ENCODE data around the gene COPG1. TPM values are rescaled to one million over a fixed set of nuclear protein-coding genes. Genes with fewer than 3 reads are reported as not detected.

COPG1 gene
- total and polyA plus RNA-seq, 10 of the 15 experiments (the other 5 are each of a cell fraction or from before 2014, with no cell fraction given) = 54.8 to 143 (median 91.2) TPM

GRCh38 chr3:129224984-129225393, 24.4 kb upstream of the COPG1 start:
- Histone ChIP-seq H3K4me2 (ENCODE audit: control insufficient read depth, insufficient read depth) (peak overlapping the region; percentile 30; the same call in 1 of the 2 replicates), H3K79me2 (ENCODE audit: control insufficient read depth, insufficient read depth, low read length) (no peaks in the 10 kb centered on the region), H3K36me3 (ENCODE audit: control insufficient read depth in 2 of 2, insufficient read depth in 2 of 2, low read length in 1 of 2) (no peaks in the 10 kb centered on the region), H2AFZ (ENCODE audit: control insufficient read depth, low read depth, low read length) (peak overlapping the region; percentile 72), H3K9me3 (replicated peaks; ENCODE audit: control insufficient read depth, insufficient read depth, low read length) (no peaks in the 10 kb centered on the region), H3K4me3 (no peak overlapping the region), H3K4me1 (ENCODE audit: control insufficient read depth, insufficient read depth, low read length) (no peaks in the 10 kb centered on the region; the same call in 1 of the 2 replicates), H3K27me3 (replicated peaks in 1 of 2; ENCODE audit: control insufficient read depth in 2 of 2, insufficient read depth in 2 of 2, low read length in 1 of 2) (no peaks in the 10 kb centered on the region), H3K27ac (ENCODE audit: control insufficient read depth, insufficient read depth) (no peak overlapping the region), H3K9ac (ENCODE audit: control insufficient read depth, insufficient read depth, low read length) (no peak overlapping the region), H4K20me1 (ENCODE audit: control insufficient read depth, insufficient read depth) (no peaks in the 10 kb centered on the region)
- in situ Hi-C loops (cut with MboI) (no loop called here), intact Hi-C loops (cut with micrococcal nuclease; ENCODE audit: unreplicated experiment) (no loop called here)
- 14% methylated on average over 9 of the region's 9 CpGs for WGBS (ENCODE audit: insufficient coverage, insufficient replicate concordance, low lambda C conversion rate, missing lambda C conversion rate)
- BruUV-seq (replicated peaks) = no TSS peak
- SMC1A ChIA-PET (ENCODE audit: uncharacterized antibody, unreplicated experiment) = interaction anchor here (0.6 to 1.7 kb wide), 8 partner anchors 12 to 174 kb away, joined by 3 to 6 read pairs (median 4); no protein-coding TSS in a partner anchor
- ATAC-seq = peak; percentile 68
- TF ChIP-seq USF2 (IDR thresholded peaks at IDR 0.05; ENCODE audit: borderline replicate concordance, low read depth, low read length) = no peak
- TF ChIP-seq TARDBP (IDR thresholded peaks at IDR 0.05; ENCODE audit: borderline replicate concordance) = no peak
- TF ChIP-seq SIN3A (IDR thresholded peaks at IDR 0.05; ENCODE audit: low read depth, low read length) = no peak
- no peak for TF ChIP-seq USF1 (IDR thresholded peaks at IDR 0.05; ENCODE audit: borderline replicate concordance, extremely low read length, insufficient read depth, low read depth, low read length)
- TF ChIP-seq SMAD1 (IDR thresholded peaks at IDR 0.05; ENCODE audit: low read depth, partially characterized antibody) = no peak
- no peak for TF ChIP-seq IRF3 (IDR thresholded peaks at IDR 0.05)
- TF ChIP-seq FOXK2 (IDR thresholded peaks at IDR 0.05) = no peak
- TF ChIP-seq RFX5 (IDR thresholded peaks at IDR 0.05; ENCODE audit: low read depth, low read length) = no peak
- TF ChIP-seq BHLHE40 (IDR thresholded peaks at IDR 0.05; ENCODE audit: borderline replicate concordance in 1 of 2, low read depth in 2 of 2, low read length in 1 of 2) = no peak
- FAIRE-seq = no peak
- no peak for DNase-seq (ENCODE audit: low read depth, low spot score)
- CTCF ChIA-PET = interaction anchor here (0.6 to 4.5 kb wide), 8 partner anchors 11 to 1575 kb away, joined by 3 to 29 read pairs (median 3); partner anchors contain the start of gene COPG1
- RAD21 ChIA-PET (ENCODE audit: unreplicated experiment) = interaction anchor here (1.0 to 2.0 kb wide), 5 partner anchors 9 to 254 kb away, joined by 3 to 8 read pairs (median 4); a partner anchor contains a TSS
- POLR2A ChIA-PET = interaction anchor here (0.5 to 1.0 kb wide), 7 partner anchors 8 to 329 kb away, joined by 3 to 6 read pairs (median 3); no protein-coding TSS in a partner anchor
